Measurements from ENCODE around the gene DZIP1L. TPM values are rescaled to one million over a fixed set of nuclear protein-coding genes. Genes with fewer than 3 reads are reported as not detected.

DZIP1L gene
- total and polyA plus RNA-seq, 2 donors (not counting 3 experiments of a cell fraction or from before 2014, with no cell fraction given): 3.0 to 17.9 TPM

- DNase-seq (ENCODE audit: low read depth, low spot score) (no peak), FAIRE-seq (no peak)
- TF ChIP-seq GATA2 (IDR thresholded peaks at IDR 0.05; ENCODE audit: insufficient read depth, insufficient read length, low read depth, low read length): no peak
- no peak for TF ChIP-seq EZH2 (IDR thresholded peaks at IDR 0.05; ENCODE audit: borderline replicate concordance, low read depth, low read length, severe bottlenecking)
- TF ChIP-seq MYC (IDR thresholded peaks at IDR 0.05; ENCODE audit: low read depth, low read length): no peak
- TF ChIP-seq CTCF (IDR thresholded peaks at IDR 0.05; ENCODE audit: extremely low read depth in 1 of 2, insufficient read depth in 1 of 2, low read depth in 1 of 2, low read length in 2 of 2): no peak
- no peak for TF ChIP-seq MAX (IDR thresholded peaks at IDR 0.05; ENCODE audit: insufficient read depth, insufficient read length)
- TF ChIP-seq JUN (IDR thresholded peaks at IDR 0.05; ENCODE audit: borderline replicate concordance, insufficient read depth, insufficient read length, low read depth): no peak
- no peak for TF ChIP-seq POLR2A (IDR thresholded peaks at IDR 0.05; ENCODE audit: low read depth, low read length)
- no peak for TF ChIP-seq FOS (IDR thresholded peaks at IDR 0.05; ENCODE audit: borderline replicate concordance, insufficient read depth, low read length)
- no peak for TF ChIP-seq POLR2AphosphoS5 (IDR thresholded peaks at IDR 0.05; ENCODE audit: insufficient read depth, low read depth, low read length)
- no peak overlapping the region for H3K4me2 ChIP-seq (ENCODE audit: insufficient read depth, low read length)
- ChIA-PET POLR2A (no interaction called here), CTCF (interaction anchor here (1.0 to 2.6 kb wide), 4 partner anchors 10 to 37 kb away, joined by 3 to 11 read pairs (median 6); partner anchors contain the start of gene DZIP1L)
- H3K79me2 ChIP-seq (ENCODE audit: control insufficient read depth, insufficient read depth, low read length): no peaks in the 10 kb centered on the region
- H3K36me3 ChIP-seq (ENCODE audit: control insufficient read depth in 2 of 2, extremely low read depth in 1 of 2, insufficient read depth in 2 of 2, low read length in 2 of 2): peaks cover 0 to 1% of the 10 kb centered on the region in 2 experiments
- H3K9me1 ChIP-seq (replicated peaks; ENCODE audit: control insufficient read depth, extremely low read depth, insufficient read depth, low read length): no peaks in the 10 kb centered on the region
- no peak overlapping the region for H3K4me3 ChIP-seq (replicated peaks in 1 of 3; ENCODE audit: insufficient read depth in 1 of 3, low read depth in 1 of 3, low read length in 3 of 3)
- intact Hi-C loops (cut with micrococcal nuclease) (no loop called here), dilution Hi-C loops (cut with MboI; ENCODE audit: extremely low pct_ligation_motif_present, low sequenced_read_pairs) (no loop called here)
- no peak overlapping the region for H2AFZ ChIP-seq (ENCODE audit: low read depth, low read length)
- H4K20me1 ChIP-seq (replicated peaks; ENCODE audit: control insufficient read depth, extremely low read depth, insufficient read depth, low read length): no peaks in the 10 kb centered on the region
- no peaks in the 10 kb centered on the region for H3K9me3 ChIP-seq (replicated peaks; ENCODE audit: control insufficient read depth, insufficient read depth, low read length)
- H3K27ac ChIP-seq (ENCODE audit: insufficient read depth, low read depth, low read length): no peak overlapping the region
- BruUV-seq (replicated peaks): no TSS peak
- H3K27me3 ChIP-seq (ENCODE audit: control insufficient read depth in 2 of 2, insufficient read depth in 2 of 2, low read length in 2 of 2): no peaks in the 10 kb centered on the region
- H3K4me1 ChIP-seq (ENCODE audit: control insufficient read depth, extremely low read depth, insufficient read depth, low read length): no peaks in the 10 kb centered on the region
- no peak overlapping the region for H3K9ac ChIP-seq (replicated peaks; ENCODE audit: extremely low read depth, insufficient read depth, low read length)
Measured at GRCh38 chr3:138081371-138082084, 33.9 kb downstream of the DZIP1L start.

Data from endothelial cell of umbilical vein (primary cell).